Measurements from ENCODE around the gene C11orf91.
"Not testable (repeated sequence)": the region's sequence is repeated elsewhere in the genome, so short reads cannot be mapped to it uniquely, and the experiment has no call there.

The C11orf91 gene

DNA sequence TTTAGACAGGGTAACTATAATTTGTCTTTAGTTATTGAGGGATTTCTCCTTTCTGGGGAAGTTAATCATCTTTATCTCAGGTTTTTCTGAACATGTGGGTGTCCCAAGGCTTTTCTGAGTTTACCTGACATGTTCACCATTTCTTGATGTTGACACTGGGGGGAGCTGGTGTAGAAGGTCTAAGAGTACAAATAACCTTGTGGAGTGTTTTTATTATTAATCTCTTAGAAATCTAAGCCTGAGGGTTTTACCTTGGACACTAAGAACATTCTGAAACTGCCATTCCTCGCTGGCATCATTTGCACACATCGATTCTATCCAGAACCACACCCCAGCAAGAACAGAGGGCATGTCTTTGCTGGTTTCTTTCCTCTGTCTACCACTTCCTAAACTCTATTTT, 15.6 kb upstream of the C11orf91 start:
- DNase-seq: no peak
- no peaks in the 10 kb centered on the region for H3K27me3 Mint-ChIP-seq (ENCODE audit: low read depth, poor library complexity)
- H3K36me3 Mint-ChIP-seq (ENCODE audit: low read depth): peaks cover 31% of the 10 kb centered on the region
- peaks cover 20% of the 10 kb centered on the region for H3K4me1 Mint-ChIP-seq
- H3K27ac Mint-ChIP-seq: no peak overlapping the region
- H3K4me3 Mint-ChIP-seq: no peak overlapping the region
- TF ChIP-seq, protein P1, sequence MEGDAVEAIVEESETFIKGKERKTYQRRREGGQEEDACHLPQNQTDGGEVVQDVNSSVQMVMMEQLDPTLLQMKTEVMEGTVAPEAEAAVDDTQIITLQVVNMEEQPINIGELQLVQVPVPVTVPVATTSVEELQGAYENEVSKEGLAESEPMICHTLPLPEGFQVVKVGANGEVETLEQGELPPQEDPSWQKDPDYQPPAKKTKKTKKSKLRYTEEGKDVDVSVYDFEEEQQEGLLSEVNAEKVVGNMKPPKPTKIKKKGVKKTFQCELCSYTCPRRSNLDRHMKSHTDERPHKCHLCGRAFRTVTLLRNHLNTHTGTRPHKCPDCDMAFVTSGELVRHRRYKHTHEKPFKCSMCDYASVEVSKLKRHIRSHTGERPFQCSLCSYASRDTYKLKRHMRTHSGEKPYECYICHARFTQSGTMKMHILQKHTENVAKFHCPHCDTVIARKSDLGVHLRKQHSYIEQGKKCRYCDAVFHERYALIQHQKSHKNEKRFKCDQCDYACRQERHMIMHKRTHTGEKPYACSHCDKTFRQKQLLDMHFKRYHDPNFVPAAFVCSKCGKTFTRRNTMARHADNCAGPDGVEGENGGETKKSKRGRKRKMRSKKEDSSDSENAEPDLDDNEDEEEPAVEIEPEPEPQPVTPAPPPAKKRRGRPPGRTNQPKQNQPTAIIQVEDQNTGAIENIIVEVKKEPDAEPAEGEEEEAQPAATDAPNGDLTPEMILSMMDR (IDR thresholded peaks at IDR 0.05): no peak
- no peaks in the 10 kb centered on the region for H3K9me3 Mint-ChIP-seq

GRCh38 chr11:33713856-33714398, 13.3 kb upstream of the C11orf91 start:
- TF ChIP-seq, protein P1 (IDR thresholded peaks at IDR 0.05): no peak
- Mint-ChIP-seq H3K27me3 (ENCODE audit: low read depth, poor library complexity) (no peaks in the 10 kb centered on the region), H3K27ac (no peak overlapping the region), H3K36me3 (ENCODE audit: low read depth) (peaks cover 34% of the 10 kb centered on the region), H3K9me3 (no peaks in the 10 kb centered on the region), H3K4me3 (no peak overlapping the region), H3K4me1 (peaks cover 5% of the 10 kb centered on the region)
- no peak for DNase-seq

- Mint-ChIP-seq H3K36me3 (ENCODE audit: low read depth) (peaks cover 39% of the 10 kb centered on the region), H3K27ac (no peak overlapping the region), H3K4me3 (no peak overlapping the region), H3K9me3 (no peaks in the 10 kb centered on the region), H3K4me1 (no peaks in the 10 kb centered on the region), H3K27me3 (ENCODE audit: low read depth, poor library complexity) (no peaks in the 10 kb centered on the region)
- DNase-seq: no peak
- TF ChIP-seq, protein P1 (IDR thresholded peaks at IDR 0.05): no peak
Measured at GRCh38 chr11:33713151-33713855, 12.7 kb upstream of the C11orf91 start.

- Mint-ChIP-seq H3K4me1 (no peaks in the 10 kb centered on the region), H3K9me3 (no peaks in the 10 kb centered on the region), H3K4me3 (no peak overlapping the region), H3K27me3 (ENCODE audit: low read depth, poor library complexity) (no peaks in the 10 kb centered on the region), H3K36me3 (ENCODE audit: low read depth) (peaks cover 39% of the 10 kb centered on the region), H3K27ac (no peak overlapping the region)
- TF ChIP-seq, protein P1 (IDR thresholded peaks at IDR 0.05): no peak
- no peak for DNase-seq
Measured at GRCh38 chr11:33712436-33712835, 11.8 kb upstream of the C11orf91 start.

GRCh38 chr11:33709466-33709865, 8.8 kb upstream of the C11orf91 start:
- no peak for DNase-seq
- Mint-ChIP-seq H3K27me3 (ENCODE audit: low read depth, poor library complexity) (no peaks in the 10 kb centered on the region), H3K27ac (no peak overlapping the region), H3K4me3 (no peak overlapping the region), H3K9me3 (no peaks in the 10 kb centered on the region), H3K36me3 (ENCODE audit: low read depth) (peaks cover 42% of the 10 kb centered on the region), H3K4me1 (no peaks in the 10 kb centered on the region)
- TF ChIP-seq, protein P1 (IDR thresholded peaks at IDR 0.05): no peak

DNA sequence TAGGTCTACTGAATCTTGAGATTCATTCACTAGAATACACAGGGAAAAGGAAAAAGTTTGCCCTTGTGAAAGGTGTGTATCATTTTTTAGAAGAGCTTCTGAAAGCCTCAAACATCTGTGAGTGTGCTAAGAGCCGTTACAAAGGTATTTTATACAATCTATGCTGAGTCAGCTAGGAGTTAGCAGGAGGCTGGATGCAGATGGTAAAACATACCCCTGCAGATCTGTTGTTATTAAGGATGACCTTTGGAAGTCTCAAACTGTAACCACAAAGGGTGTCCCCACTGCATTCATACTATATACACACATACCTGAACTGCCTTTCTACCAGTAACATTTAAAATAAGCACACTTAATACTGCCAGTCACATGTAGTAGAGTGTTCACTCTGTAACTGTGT, 8.4 kb upstream of the C11orf91 start:
- Mint-ChIP-seq H3K9me3 (no peaks in the 10 kb centered on the region), H3K36me3 (ENCODE audit: low read depth) (peaks cover 39% of the 10 kb centered on the region)
- TF ChIP-seq, protein P1 (IDR thresholded peaks at IDR 0.05): no peak

DNA sequence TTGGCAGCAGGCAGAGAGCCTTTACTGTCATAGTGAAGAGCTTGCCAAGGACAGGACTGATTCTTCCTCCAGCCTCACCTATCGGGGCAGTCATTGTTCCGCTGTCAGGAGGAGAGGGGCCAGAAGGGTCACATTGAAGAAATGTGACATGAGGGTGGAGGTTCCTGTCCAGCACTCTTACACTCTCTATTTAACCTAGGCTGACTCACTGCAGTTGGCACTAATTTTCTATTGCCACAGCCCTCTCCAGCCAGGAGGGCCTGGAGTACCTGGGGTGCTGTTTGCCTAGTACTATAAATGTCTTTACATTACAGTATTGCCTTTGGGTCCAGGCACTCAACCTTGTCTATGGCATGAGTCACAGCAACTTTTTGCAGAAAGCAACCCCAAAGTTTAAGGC, 7.2 kb upstream of the C11orf91 start:
- not testable (repeated sequence) for H3K4me3 Mint-ChIP-seq; H3K27ac Mint-ChIP-seq; DNase-seq; H3K9me3 Mint-ChIP-seq; H3K27me3 Mint-ChIP-seq (ENCODE audit: low read depth, poor library complexity); H3K4me1 Mint-ChIP-seq
- peaks cover 38% of the 10 kb centered on the region for H3K36me3 Mint-ChIP-seq (ENCODE audit: low read depth)

More for the DNA sequence above, 8.4 kb upstream of the C11orf91 start:
- Mint-ChIP-seq H3K4me1 (no peaks in the 10 kb centered on the region), H3K4me3 (no peak overlapping the region), H3K27me3 (ENCODE audit: low read depth, poor library complexity) (no peaks in the 10 kb centered on the region), H3K27ac (no peak overlapping the region)
- DNase-seq: no peak

All from nephron progenitor cell (in vitro differentiated cells).